HEK293 (cell line): Measurements from ENCODE around the gene MDP1.

Source experiments
- ZNF335 ChIP-seq: fragments of 450-650 bp; formaldehyde crosslinking; conservative IDR thresholded peaks from 2 replicates; pipeline ENCODE4 v1.5.1; 2016; ENCODE audit warnings: missing biosample characterization, missing genetic modification characterization
- TF ChIP-seq, protein P1 (sequence below): fragments of 450-650 bp; formaldehyde crosslinking; IDR thresholded peaks from 2 replicates; pipeline ENCODE4 v1.5.1; 2016; ENCODE audit warnings: missing biosample characterization, missing genetic modification characterization

DNA sequence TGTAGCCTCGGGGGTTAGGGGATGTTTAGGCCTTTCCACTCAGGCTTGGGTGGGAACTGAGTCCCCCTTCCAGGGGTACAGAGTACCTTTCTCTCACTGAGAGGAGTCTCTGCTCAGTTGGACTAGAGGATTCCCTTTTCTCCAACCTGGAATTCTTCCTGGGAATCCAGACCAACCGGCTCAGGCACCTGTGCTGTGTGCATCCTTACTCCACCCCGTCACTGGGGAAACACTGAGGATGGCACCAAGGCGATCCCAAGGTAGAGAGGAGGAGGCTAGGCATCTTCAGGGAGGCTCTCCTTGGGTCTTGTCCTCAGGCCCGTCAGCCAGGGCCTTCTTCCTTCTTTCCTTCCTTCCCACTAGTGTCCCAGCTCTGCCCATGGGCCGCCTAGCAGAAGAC, 48.0 kb upstream of the MDP1 start:
- TF ChIP-seq, protein P1, sequence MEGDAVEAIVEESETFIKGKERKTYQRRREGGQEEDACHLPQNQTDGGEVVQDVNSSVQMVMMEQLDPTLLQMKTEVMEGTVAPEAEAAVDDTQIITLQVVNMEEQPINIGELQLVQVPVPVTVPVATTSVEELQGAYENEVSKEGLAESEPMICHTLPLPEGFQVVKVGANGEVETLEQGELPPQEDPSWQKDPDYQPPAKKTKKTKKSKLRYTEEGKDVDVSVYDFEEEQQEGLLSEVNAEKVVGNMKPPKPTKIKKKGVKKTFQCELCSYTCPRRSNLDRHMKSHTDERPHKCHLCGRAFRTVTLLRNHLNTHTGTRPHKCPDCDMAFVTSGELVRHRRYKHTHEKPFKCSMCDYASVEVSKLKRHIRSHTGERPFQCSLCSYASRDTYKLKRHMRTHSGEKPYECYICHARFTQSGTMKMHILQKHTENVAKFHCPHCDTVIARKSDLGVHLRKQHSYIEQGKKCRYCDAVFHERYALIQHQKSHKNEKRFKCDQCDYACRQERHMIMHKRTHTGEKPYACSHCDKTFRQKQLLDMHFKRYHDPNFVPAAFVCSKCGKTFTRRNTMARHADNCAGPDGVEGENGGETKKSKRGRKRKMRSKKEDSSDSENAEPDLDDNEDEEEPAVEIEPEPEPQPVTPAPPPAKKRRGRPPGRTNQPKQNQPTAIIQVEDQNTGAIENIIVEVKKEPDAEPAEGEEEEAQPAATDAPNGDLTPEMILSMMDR, result no peak
- no peak for TF ChIP-seq ZNF335 (tag by site-specific recombination)
